HepG2 (cell line): Measurements from ENCODE around the gene KIF2C. TPM values are rescaled to one million over a fixed set of nuclear protein-coding genes. Genes with fewer than 3 reads are reported as not detected.

Source experiments
- AKAP8 ChIP-seq: sonication (generic); formaldehyde crosslinking; IDR thresholded peaks from 2 replicates; pipeline ENCODE4 v1.5.1; 2020; ENCODE audit warnings: mild to moderate bottlenecking, missing genetic modification reagents
- CTCF ChIP-seq: sonication (generic); formaldehyde crosslinking; IDR thresholded peaks from 2 replicates; pipeline ENCODE4 v1.5.0; 2020; ENCODE audit warnings: mild to moderate bottlenecking, missing genetic modification reagents, moderate library complexity
- EEA1 ChIP-seq: sonication (generic); formaldehyde crosslinking; IDR thresholded peaks from 2 replicates; pipeline ENCODE4 v1.5.1; 2020; ENCODE audit warnings: mild to moderate bottlenecking, missing genetic modification reagents, borderline replicate concordance
- ELK4 ChIP-seq: sonication (generic); formaldehyde crosslinking; IDR thresholded peaks from 2 replicates; pipeline ENCODE4 v1.9.0; 2021; ENCODE audit warnings: missing genetic modification reagents, borderline replicate concordance
- FOXA1 ChIP-seq, 2 experiments: fragments of 450-650 bp in 1 of 2; sonication (generic) in 1 of 2; formaldehyde crosslinking in 1 of 2; IDR thresholded peaks; 2 replicates each; pipeline versions ENCODE4 v1.4.0 to v1.6.1; 2016 to 2020; ENCODE audit warnings: missing genetic modification reagents in 1 of 2
- GRHL1 ChIP-seq: sonication (generic); formaldehyde crosslinking; conservative IDR thresholded peaks from 2 replicates; pipeline ENCODE4 v1.8.0; 2022; ENCODE audit warnings: missing genetic modification reagents
- HMGXB4 ChIP-seq, 2 experiments: sonication (generic) in 1 of 2; formaldehyde crosslinking in 1 of 2; IDR thresholded peaks; 2 replicates each; pipeline versions ENCODE4 v1.4.0 to v1.6.1; 2018 to 2020; ENCODE audit warnings: missing genetic modification reagents in 2 of 2, borderline replicate concordance in 1 of 2, low read depth in 1 of 2, mild to moderate bottlenecking in 1 of 2, missing biosample characterization in 1 of 2
- KDM2A ChIP-seq: sonication (generic); formaldehyde crosslinking; IDR thresholded peaks from 2 replicates; pipeline ENCODE4 v1.4.0; 2020; ENCODE audit warnings: low read depth, missing genetic modification reagents, borderline replicate concordance
- NCOA2 ChIP-seq: sonication (generic); formaldehyde crosslinking; IDR thresholded peaks from 2 replicates; pipeline ENCODE4 v1.8.0; 2022; ENCODE audit warnings: inconsistent platforms
- NR0B2 ChIP-seq: sonication (generic); formaldehyde crosslinking; IDR thresholded peaks from 2 replicates; pipeline ENCODE4 v1.4.0; 2020; ENCODE audit warnings: mild to moderate bottlenecking, missing genetic modification reagents
- NR3C1 ChIP-seq: sonication (generic); formaldehyde crosslinking; IDR thresholded peaks from 2 replicates; pipeline ENCODE4 v1.4.0; 2020; ENCODE audit warnings: missing genetic modification reagents
- PCBP1 ChIP-seq: fragments of 200-400 bp; formaldehyde crosslinking; IDR thresholded peaks from 2 replicates; pipeline ENCODE4 v1.6.1; 2017; ENCODE audit warnings: mild to moderate bottlenecking, low read depth, low read length, borderline replicate concordance
- PLSCR1 ChIP-seq: sonication (generic); formaldehyde crosslinking; IDR thresholded peaks from 2 replicates; pipeline ENCODE4 v1.5.0; 2020; ENCODE audit warnings: missing genetic modification reagents, mild to moderate bottlenecking, borderline replicate concordance
- THAP7 ChIP-seq: sonication (generic); formaldehyde crosslinking; IDR thresholded peaks from 2 replicates; pipeline ENCODE4 v1.8.1; 2023; ENCODE audit warnings: mild to moderate bottlenecking, missing genetic modification reagents
- ZNF230 ChIP-seq: sonication (generic); formaldehyde crosslinking; IDR thresholded peaks from 2 replicates; pipeline ENCODE4 v1.4.0; 2020; ENCODE audit warnings: mild to moderate bottlenecking, missing genetic modification reagents
- ZNF264 ChIP-seq: sonication (generic); formaldehyde crosslinking; IDR thresholded peaks from 2 replicates; pipeline ENCODE4 v1.4.0; 2020; ENCODE audit warnings: missing genetic modification reagents
- ZNF570 ChIP-seq: sonication (generic); formaldehyde crosslinking; IDR thresholded peaks from 2 replicates; pipeline ENCODE4 v1.4.0; 2020; ENCODE audit warnings: mild to moderate bottlenecking, missing genetic modification reagents, borderline replicate concordance
- ZNF644 ChIP-seq: IDR thresholded peaks from 2 replicates; pipeline ENCODE4 v1.6.1; 2016; ENCODE audit warnings: low read depth
- ZSCAN25 ChIP-seq: sonication (generic); formaldehyde crosslinking; IDR thresholded peaks from 2 replicates; pipeline ENCODE4 v1.8.0; 2022; ENCODE audit warnings: mild to moderate bottlenecking, missing genetic modification reagents
- polyA plus RNA-seq, 8 experiments: library from polyadenylated mRNA; depleted of rRNA in 3 of 8; stranded (reverse) in 7 of 8; unstranded in 1 of 8; fragments of >200 nt; fragmentation: Illumina TruSeq in 4 of 8; extraction: Trizol in 4 of 8; gene quantifications; 2 replicates each; pipeline versions ENCODE4 v1.2.1 to v1.2.3, GENCODE V29; 2011 to 2016; ENCODE audit warnings: low read depth in 4 of 8, missing spikeins in 1 of 8, mixed read lengths in 1 of 8; ENCODE audit not compliant: insufficient read depth in 1 of 8
- total RNA-seq, 5 experiments: library from RNA; depleted of rRNA; stranded (reverse); fragments of >200 nt; fragmentation: Illumina TruSeq; extraction: Trizol; gene quantifications; 2 replicates each; pipeline ENCODE4 v1.2.3, GENCODE V29; 2016; ENCODE audit warnings: low read depth in 1 of 5

Gene KIF2C
- total and polyA plus RNA-seq, 2 of the 13 experiments (the other 11 are each of a cell fraction or from before 2014, with no cell fraction given): 29.7 to 53.7 TPM

GRCh38 chr1:44730741-44731512 lies 8.7 kb upstream of the KIF2C start, which contains the start of gene RNU5D-1 (continued):
- peak in 1 of 2 experiments; percentile 71; a peak in 3 of 4 replicates for TF ChIP-seq HMGXB4 (CRISPR knock-in tag; IDR thresholded peaks at IDR 0.05; ENCODE audit: borderline replicate concordance in 1 of 2, low read depth in 1 of 2)
- TF ChIP-seq FOXA1 (IDR thresholded peaks at IDR 0.05): no peak
- no peak for TF ChIP-seq FOXA1 (CRISPR knock-in tag; IDR thresholded peaks at IDR 0.05)
- TF ChIP-seq CTCF (CRISPR knock-in tag): peak; percentile 79
- TF ChIP-seq PLSCR1 (CRISPR knock-in tag): 0 out of 2 replicates have a peak, but pooled peaks have one; percentile 58
- TF ChIP-seq GRHL1 (CRISPR knock-in tag): no peak
- no peak for TF ChIP-seq ZNF264 (CRISPR knock-in tag)
- no peak for TF ChIP-seq EEA1 (CRISPR knock-in tag)
- no peak for TF ChIP-seq NR0B2 (CRISPR knock-in tag)
- no peak for TF ChIP-seq ZNF570 (CRISPR knock-in tag)
- no peak; the same call in 1 of the 2 replicates for TF ChIP-seq ZNF644 (CRISPR knock-in tag)
- peak; percentile 53; the same call in 1 of the 2 replicates for TF ChIP-seq NCOA2 (CRISPR knock-in tag)
- TF ChIP-seq KDM2A: peak; percentile 31; the same call in 1 of the 2 replicates
- no peak for TF ChIP-seq NR3C1 (CRISPR knock-in tag)
- no peak for TF ChIP-seq THAP7 (CRISPR knock-in tag)
- no peak for TF ChIP-seq AKAP8
- no peak for TF ChIP-seq ELK4
- TF ChIP-seq PCBP1: no peak
- TF ChIP-seq ZSCAN25 (CRISPR knock-in tag): no peak; the same call in 1 of the 2 replicates
- TF ChIP-seq ZNF230 (CRISPR knock-in tag): no peak
